GM12874 (cell line): ENCODE measurements around the gene SLC1A7.

Experiments
- CTCF ChIP-seq: IDR thresholded peaks from 2 replicates; pipeline ENCODE4 v1.5.1; 2011; ENCODE audit warnings: low read depth, mild to moderate bottlenecking, control low read depth, low read length, moderate library complexity; ENCODE audit not compliant: insufficient read depth

SLC1A7 gene

GRCh38 chr1:53069265-53069662 is 73.2 kb downstream of the SLC1A7 start:
- TF ChIP-seq CTCF, result no peak

GRCh38 chr1:53068314-53069099 is 73.9 kb downstream of the SLC1A7 start:
- no peak for TF ChIP-seq CTCF

- TF ChIP-seq CTCF, result no peak
Measured at GRCh38 chr1:53067886-53068285, 74.6 kb downstream of the SLC1A7 start.

- TF ChIP-seq CTCF, result no peak
Measured at GRCh38 chr1:53066891-53067738, 75.3 kb downstream of the SLC1A7 start.

- no peak for TF ChIP-seq CTCF
Measured at GRCh38 chr1:53066488-53066887, 76.0 kb downstream of the SLC1A7 start.

- no peak for TF ChIP-seq CTCF
Measured at GRCh38 chr1:53065391-53065790, 77.0 kb downstream of the SLC1A7 start.

GRCh38 chr1:53063744-53064515 is 78.5 kb downstream of the SLC1A7 start:
- TF ChIP-seq CTCF, result no peak
